Midbrain (tissue), 1 donor: ENCODE measurements around the gene IBA57.
"Not testable (repeated sequence)": the region's sequence is repeated elsewhere in the genome, so short reads cannot be mapped to it uniquely, and the experiment has no call there.

Experiments used
- DNase-seq: peaks from one replicate; lab custom pipeline; 2025; lab: John Stamatoyannopoulos, UW

IBA57 gene

GRCh38 chr1:228226956-228227791, 61.6 kb downstream of the IBA57 start:
- no peak for DNase-seq

GRCh38 chr1:228228147-228228546, 62.5 kb downstream of the IBA57 start:
- DNase-seq: not testable (repeated sequence)

- no peak for DNase-seq
Measured at GRCh38 chr1:228228601-228229074, 63.0 kb downstream of the IBA57 start.

- no peak for DNase-seq
Measured at GRCh38 chr1:228231189-228231588, 65.6 kb downstream of the IBA57 start.
